Activated T-cell treated with anti-CD3 and anti-CD28 coated beads, Interleukin-2, amount 50 U/mL, for 24 hours (primary cell): ENCODE measurements around the gene IL22RA1.

Source experiments
- DNase-seq: peaks from one replicate; pipeline ENCODE4 v3.0.0-alpha.2; 2020
- H3K27ac Mint-ChIP-seq: 2 replicates; pipeline ENCODE4 v1.8.0; 2020; ENCODE audit warnings: mild to moderate bottlenecking, mixed read lengths
- H3K27me3 Mint-ChIP-seq: 2 replicates; pipeline ENCODE4 v1.8.0; 2020; ENCODE audit warnings: mixed read lengths
- H3K36me3 Mint-ChIP-seq: 2 replicates; pipeline ENCODE4 v1.8.0; 2020; ENCODE audit warnings: low read depth, mixed read lengths
- H3K4me1 Mint-ChIP-seq: 2 replicates; pipeline ENCODE4 v1.8.0; 2020; ENCODE audit warnings: low read depth, mixed read lengths
- H3K4me3 Mint-ChIP-seq: 2 replicates; pipeline ENCODE4 v1.8.0; 2020; ENCODE audit warnings: mild to moderate bottlenecking, moderate library complexity, mixed read lengths
- H3K9me3 Mint-ChIP-seq: 2 replicates; pipeline ENCODE4 v1.8.0; 2020; ENCODE audit warnings: mixed read lengths

The IL22RA1 gene, protein sequence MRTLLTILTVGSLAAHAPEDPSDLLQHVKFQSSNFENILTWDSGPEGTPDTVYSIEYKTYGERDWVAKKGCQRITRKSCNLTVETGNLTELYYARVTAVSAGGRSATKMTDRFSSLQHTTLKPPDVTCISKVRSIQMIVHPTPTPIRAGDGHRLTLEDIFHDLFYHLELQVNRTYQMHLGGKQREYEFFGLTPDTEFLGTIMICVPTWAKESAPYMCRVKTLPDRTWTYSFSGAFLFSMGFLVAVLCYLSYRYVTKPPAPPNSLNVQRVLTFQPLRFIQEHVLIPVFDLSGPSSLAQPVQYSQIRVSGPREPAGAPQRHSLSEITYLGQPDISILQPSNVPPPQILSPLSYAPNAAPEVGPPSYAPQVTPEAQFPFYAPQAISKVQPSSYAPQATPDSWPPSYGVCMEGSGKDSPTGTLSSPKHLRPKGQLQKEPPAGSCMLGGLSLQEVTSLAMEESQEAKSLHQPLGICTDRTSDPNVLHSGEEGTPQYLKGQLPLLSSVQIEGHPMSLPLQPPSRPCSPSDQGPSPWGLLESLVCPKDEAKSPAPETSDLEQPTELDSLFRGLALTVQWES

DNA sequence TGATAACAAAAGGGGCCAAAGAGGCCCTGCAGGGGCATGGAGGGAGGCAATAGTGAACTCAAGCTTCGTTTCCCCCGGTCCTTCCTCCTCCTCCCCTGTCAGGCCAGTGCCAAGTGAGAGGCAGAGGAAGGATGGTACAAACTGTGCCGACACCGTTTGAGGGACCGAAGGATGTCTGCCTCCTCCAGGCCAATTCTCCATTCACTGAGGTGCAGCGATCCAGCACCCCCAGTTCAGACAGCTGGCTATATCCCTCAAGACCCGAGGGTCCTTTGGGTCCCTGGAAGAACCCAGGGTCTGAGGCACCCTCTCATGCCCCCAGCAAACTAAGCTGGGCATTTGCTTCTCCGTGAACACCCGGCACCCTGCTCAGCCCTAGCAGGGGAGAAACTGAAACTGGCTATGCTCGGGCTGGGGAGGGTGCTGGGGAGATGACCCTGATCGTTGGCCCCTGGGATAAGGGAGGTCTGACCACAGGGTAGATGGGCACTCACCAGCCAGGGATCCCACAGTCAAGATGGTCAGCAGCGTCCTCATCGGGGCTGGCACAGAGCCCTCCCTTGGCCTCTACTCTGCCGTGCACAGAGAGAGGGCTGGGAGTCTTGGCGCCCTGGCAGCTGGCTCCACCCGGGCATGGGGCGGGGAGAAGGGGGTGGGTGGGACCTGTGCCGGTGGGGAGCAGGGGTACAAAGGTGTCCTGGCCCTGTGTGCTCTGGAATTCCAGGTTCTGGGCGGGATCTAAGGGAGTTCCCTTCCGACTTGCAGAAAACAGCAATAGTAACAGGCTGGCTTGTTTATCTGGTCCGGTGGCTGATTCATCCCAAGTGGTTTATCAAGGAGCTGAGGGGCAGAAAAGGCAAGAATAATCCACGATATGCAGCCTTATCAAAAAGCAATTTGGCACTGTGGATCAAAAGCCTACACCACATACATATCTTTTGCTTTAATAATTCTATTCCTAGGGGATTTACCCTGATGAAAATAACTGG is at the start of gene IL22RA1:
TSS of gene IL22RA1 (minus strand) at position 595 of the 989 bp plus-strand sequence. CDS start at position 537, 58 bp downstream.
- no peaks in the 10 kb centered on the region for H3K9me3 Mint-ChIP-seq
- no peak within 1 kb of the TSS for H3K4me3 Mint-ChIP-seq
- H3K27me3 Mint-ChIP-seq: peaks cover 6% of the 10 kb centered on the region
- DNase-seq: no peak
- H3K36me3 Mint-ChIP-seq: no peaks in the 10 kb centered on the region
- no peak within 1 kb of the TSS for H3K27ac Mint-ChIP-seq
- no peaks in the 10 kb centered on the region for H3K4me1 Mint-ChIP-seq

GRCh38 chr1:24191860-24192259 is 48.9 kb upstream of the IL22RA1 start:
- Mint-ChIP-seq H3K27ac (peak overlapping the region; percentile 62), H3K36me3 (no peaks in the 10 kb centered on the region), H3K4me3 (no peak overlapping the region), H3K9me3 (peaks cover 7% of the 10 kb centered on the region), H3K27me3 (peaks cover 5% of the 10 kb centered on the region), H3K4me1 (peaks cover 75% of the 10 kb centered on the region)
- no peak for DNase-seq

GRCh38 chr1:24190983-24191461 is 48.1 kb upstream of the IL22RA1 start:
- H3K36me3 Mint-ChIP-seq: no peaks in the 10 kb centered on the region
- H3K27ac Mint-ChIP-seq: peak overlapping the region; percentile 62
- no peak for DNase-seq

GRCh38 chr1:24189528-24189927 is 46.6 kb upstream of the IL22RA1 start:
- Mint-ChIP-seq H3K9me3 (peaks cover 7% of the 10 kb centered on the region), H3K27me3 (peaks cover 5% of the 10 kb centered on the region), H3K27ac (no peak overlapping the region), H3K36me3 (no peaks in the 10 kb centered on the region), H3K4me1 (peaks cover 70% of the 10 kb centered on the region), H3K4me3 (no peak overlapping the region)
- no peak for DNase-seq

More at GRCh38 chr1:24190983-24191461, 48.1 kb upstream of the IL22RA1 start:
- Mint-ChIP-seq H3K9me3 (peaks cover 7% of the 10 kb centered on the region), H3K4me3 (no peak overlapping the region), H3K4me1 (peaks cover 81% of the 10 kb centered on the region), H3K27me3 (peaks cover 5% of the 10 kb centered on the region)

DNA sequence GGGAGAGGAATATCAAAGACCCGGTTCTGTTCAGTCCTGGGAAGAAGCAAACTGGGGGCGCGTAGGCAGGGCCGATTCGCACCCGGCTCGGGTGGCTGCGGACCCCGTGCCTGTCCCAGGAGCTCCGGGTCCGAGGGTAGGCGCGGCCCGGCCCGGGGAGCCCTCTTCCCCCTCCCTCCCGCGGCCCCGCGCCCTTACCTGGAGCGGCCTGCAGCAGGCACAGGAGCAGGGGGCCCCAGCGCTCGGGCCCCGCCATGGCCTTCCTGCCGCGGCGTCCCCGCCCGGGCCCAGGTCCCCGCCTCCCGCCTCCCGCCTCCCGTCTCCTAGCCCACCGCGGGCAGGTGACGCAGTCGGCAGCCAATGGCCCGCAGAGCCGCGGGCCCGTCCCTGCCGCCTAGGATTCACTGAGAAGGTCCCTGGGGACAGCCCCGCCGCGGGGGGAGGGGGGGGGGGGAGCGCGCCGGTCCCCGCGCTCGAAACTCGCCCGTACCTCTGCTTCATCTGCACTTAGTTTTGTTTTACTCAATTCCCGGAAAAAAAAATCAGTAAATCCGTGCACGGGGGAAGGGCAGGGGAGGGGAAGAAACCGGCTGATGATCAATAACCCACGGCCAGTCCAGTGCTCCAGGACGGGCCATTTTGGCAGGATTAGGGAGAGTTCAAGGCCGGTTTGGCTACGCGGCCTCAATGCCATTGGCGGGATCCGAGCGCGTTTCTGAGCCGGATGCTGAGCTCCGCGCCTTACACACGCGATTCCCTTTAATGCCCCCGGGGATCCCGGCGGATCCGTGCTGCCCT is 44.3 kb upstream of the IL22RA1 start, which contains the start of gene IFNLR1:
TSS of gene IFNLR1 (minus strand) at position 297 of the 798 bp plus-strand sequence. CDS start at position 256, 41 bp downstream.
- Mint-ChIP-seq H3K4me3 (peak within 1 kb of the TSS; percentile 78), H3K4me1 (peaks cover 52% of the 10 kb centered on the region), H3K9me3 (peaks cover 7% of the 10 kb centered on the region), H3K27ac (peak within 1 kb of the TSS; percentile 73), H3K27me3 (peaks cover 5% of the 10 kb centered on the region), H3K36me3 (no peaks in the 10 kb centered on the region)
- peak; percentile 83 for DNase-seq

GRCh38 chr1:24186711-24186992 is 43.7 kb upstream of the IL22RA1 start:
- peak overlapping the region; percentile 78 for H3K4me3 Mint-ChIP-seq
- H3K27me3 Mint-ChIP-seq: peaks cover 5% of the 10 kb centered on the region
- H3K36me3 Mint-ChIP-seq: no peaks in the 10 kb centered on the region
- peaks cover 47% of the 10 kb centered on the region for H3K4me1 Mint-ChIP-seq
- DNase-seq: no peak
- H3K27ac Mint-ChIP-seq: peak overlapping the region; percentile 73
- H3K9me3 Mint-ChIP-seq: peaks cover 5% of the 10 kb centered on the region

- DNase-seq: no peak
- H3K4me1 Mint-ChIP-seq: peaks cover 42% of the 10 kb centered on the region
- H3K27me3 Mint-ChIP-seq: peaks cover 5% of the 10 kb centered on the region
- peak overlapping the region; percentile 78 for H3K4me3 Mint-ChIP-seq
- H3K36me3 Mint-ChIP-seq: no peaks in the 10 kb centered on the region
- peaks cover under 1% of the 10 kb centered on the region for H3K9me3 Mint-ChIP-seq
- peak overlapping the region; percentile 73 for H3K27ac Mint-ChIP-seq
Measured at GRCh38 chr1:24186031-24186710, 43.2 kb upstream of the IL22RA1 start.

DNA sequence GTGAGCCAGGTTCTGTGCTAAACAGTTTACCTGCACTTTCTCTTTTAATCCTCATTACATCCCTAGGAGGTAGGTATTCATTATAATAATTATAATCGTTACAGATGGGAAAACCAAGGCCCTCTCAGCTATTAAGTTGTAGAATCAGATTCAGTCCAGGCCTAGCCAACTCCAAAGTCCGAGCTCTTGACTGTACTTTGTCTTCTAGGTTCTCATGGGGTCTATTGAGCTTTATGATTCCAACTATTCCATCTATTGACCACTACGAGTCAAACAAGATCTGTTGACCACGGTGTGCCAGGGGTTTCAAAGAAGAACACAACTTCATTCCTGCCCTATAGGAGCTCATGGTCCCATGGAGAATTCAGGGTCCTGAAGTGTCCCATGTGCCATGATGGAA is 42.1 kb upstream of the IL22RA1 start:
- Mint-ChIP-seq H3K4me1 (peaks cover 32% of the 10 kb centered on the region), H3K9me3 (no peaks in the 10 kb centered on the region), H3K27me3 (peaks cover 5% of the 10 kb centered on the region), H3K27ac (no peak overlapping the region), H3K36me3 (no peaks in the 10 kb centered on the region), H3K4me3 (no peak overlapping the region)
- DNase-seq: no peak

DNA sequence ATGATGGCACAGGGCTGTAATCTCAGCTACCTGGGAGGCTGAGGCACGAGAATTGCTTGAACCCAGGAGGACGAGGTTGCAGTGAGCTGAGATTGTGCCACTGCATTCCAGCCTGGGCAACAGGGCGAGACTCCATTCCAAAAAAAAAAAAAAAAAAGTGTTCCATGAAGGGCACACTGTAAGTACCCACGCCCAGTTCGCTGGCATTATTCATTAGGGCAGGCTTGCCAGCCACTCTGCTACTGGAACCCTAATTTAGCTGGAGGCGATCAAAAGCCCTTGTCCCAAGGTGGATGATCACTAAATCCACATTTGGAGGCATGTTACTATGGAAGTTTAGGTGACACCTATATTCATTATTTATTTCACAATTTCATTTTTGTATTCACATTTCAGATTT is 39.1 kb upstream of the IL22RA1 start:
- Mint-ChIP-seq H3K9me3 (no peaks in the 10 kb centered on the region), H3K27me3 (no peaks in the 10 kb centered on the region), H3K27ac (no peak overlapping the region), H3K36me3 (no peaks in the 10 kb centered on the region), H3K4me1 (peaks cover 9% of the 10 kb centered on the region), H3K4me3 (no peak overlapping the region)
- no peak for DNase-seq

GRCh38 chr1:24181619-24182018 is 38.7 kb upstream of the IL22RA1 start:
- no peak for DNase-seq
- H3K36me3 Mint-ChIP-seq: no peaks in the 10 kb centered on the region
- H3K27ac Mint-ChIP-seq: no peak overlapping the region
- H3K9me3 Mint-ChIP-seq: no peaks in the 10 kb centered on the region
- H3K4me3 Mint-ChIP-seq: no peak overlapping the region
- H3K4me1 Mint-ChIP-seq: peaks cover 7% of the 10 kb centered on the region
- no peaks in the 10 kb centered on the region for H3K27me3 Mint-ChIP-seq

GRCh38 chr1:24180676-24181075 is 37.7 kb upstream of the IL22RA1 start:
- Mint-ChIP-seq H3K4me1 (peaks cover under 1% of the 10 kb centered on the region), H3K36me3 (no peaks in the 10 kb centered on the region), H3K4me3 (no peak overlapping the region)

DNA sequence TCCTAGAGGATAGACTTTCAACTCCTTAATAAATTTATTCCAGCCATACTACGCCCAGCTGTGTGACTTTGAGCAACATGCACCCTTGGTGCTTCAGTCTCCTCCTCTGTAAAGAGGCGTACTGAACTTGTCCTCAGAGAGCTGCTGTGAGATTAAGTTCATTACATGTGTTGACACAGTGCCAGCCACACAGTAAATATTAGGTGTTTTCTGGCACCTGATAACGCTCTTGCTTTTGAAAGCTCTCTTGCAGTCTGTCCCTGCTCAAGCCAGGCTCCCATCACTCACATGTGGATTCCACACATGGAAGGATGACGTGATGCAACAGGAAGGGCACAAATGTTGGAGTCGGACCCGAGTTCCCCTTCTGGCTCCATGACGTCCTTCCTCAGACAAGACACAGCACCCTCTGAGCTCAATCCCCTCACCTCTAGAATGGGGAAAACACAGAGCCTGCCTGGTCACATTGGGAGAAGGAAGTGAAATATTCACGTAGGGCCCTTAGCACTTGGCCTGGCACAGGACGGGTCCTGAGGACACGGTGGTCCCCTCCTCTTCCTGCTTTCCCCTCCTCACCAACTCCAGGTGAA is 36.4 kb upstream of the IL22RA1 start:
- Mint-ChIP-seq H3K27ac (no peak overlapping the region), H3K27me3 (no peaks in the 10 kb centered on the region), H3K9me3 (no peaks in the 10 kb centered on the region), H3K4me1 (no peaks in the 10 kb centered on the region), H3K4me3 (no peak overlapping the region), H3K36me3 (no peaks in the 10 kb centered on the region)
- no peak for DNase-seq

More at GRCh38 chr1:24180676-24181075, 37.7 kb upstream of the IL22RA1 start:
- no peaks in the 10 kb centered on the region for H3K9me3 Mint-ChIP-seq
- no peak overlapping the region for H3K27ac Mint-ChIP-seq
- no peak for DNase-seq
- no peaks in the 10 kb centered on the region for H3K27me3 Mint-ChIP-seq

- no peaks in the 10 kb centered on the region for H3K36me3 Mint-ChIP-seq
- H3K9me3 Mint-ChIP-seq: no peaks in the 10 kb centered on the region
- H3K27ac Mint-ChIP-seq: no peak overlapping the region
Measured at GRCh38 chr1:24178407-24178806, 35.5 kb upstream of the IL22RA1 start.

More at GRCh38 chr1:24178407-24178806, 35.5 kb upstream of the IL22RA1 start:
- Mint-ChIP-seq H3K4me1 (no peaks in the 10 kb centered on the region), H3K27me3 (no peaks in the 10 kb centered on the region), H3K4me3 (no peak overlapping the region)
- no peak for DNase-seq
